GM18508 (cell line): Measurements from ENCODE around the gene AKT1S1.

Source experiments
- ATAC-seq: cut with Tn5 transposase; IDR thresholded peaks from one replicate; pipeline ENCODE4 v1.9.1; 2021; ENCODE audit warnings: moderate number of reproducible peaks; ENCODE audit not compliant: insufficient read depth, unreplicated experiment

Gene AKT1S1

GRCh38 chr19:49887037-49887664, 10.0 kb upstream of the AKT1S1 start:
- ATAC-seq = no peak

- no peak for ATAC-seq
Measured at GRCh38 chr19:49884760-49885159, 7.6 kb upstream of the AKT1S1 start.

GRCh38 chr19:49884109-49884508, 7.0 kb upstream of the AKT1S1 start:
- ATAC-seq = no peak

DNA sequence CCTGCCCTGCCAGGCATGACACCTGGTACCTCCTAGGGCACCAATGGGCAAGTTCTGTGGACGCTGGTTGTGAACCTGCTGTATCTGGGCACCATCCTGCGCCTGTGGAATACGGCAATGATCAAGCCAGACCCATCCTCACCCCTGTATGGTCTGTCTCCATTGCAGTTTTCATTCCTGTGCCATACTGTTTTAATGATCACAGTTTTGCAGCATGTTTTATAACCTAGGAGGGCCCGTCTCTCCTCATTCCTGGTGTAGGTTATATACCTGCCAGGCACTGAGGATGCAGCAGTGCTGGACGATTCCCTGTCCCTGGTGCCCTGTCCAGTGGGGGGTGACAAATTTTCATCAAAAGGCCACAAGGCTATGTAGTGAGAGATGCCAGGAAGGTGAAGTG, 5.9 kb upstream of the AKT1S1 start:
- no peak for ATAC-seq

- ATAC-seq = no peak
Measured at GRCh38 chr19:49882643-49883042, 5.5 kb upstream of the AKT1S1 start.

GRCh38 chr19:49881672-49882394, 4.7 kb upstream of the AKT1S1 start:
- ATAC-seq = no peak

- no peak for ATAC-seq
Measured at GRCh38 chr19:49881186-49881585, 4.0 kb upstream of the AKT1S1 start.

DNA sequence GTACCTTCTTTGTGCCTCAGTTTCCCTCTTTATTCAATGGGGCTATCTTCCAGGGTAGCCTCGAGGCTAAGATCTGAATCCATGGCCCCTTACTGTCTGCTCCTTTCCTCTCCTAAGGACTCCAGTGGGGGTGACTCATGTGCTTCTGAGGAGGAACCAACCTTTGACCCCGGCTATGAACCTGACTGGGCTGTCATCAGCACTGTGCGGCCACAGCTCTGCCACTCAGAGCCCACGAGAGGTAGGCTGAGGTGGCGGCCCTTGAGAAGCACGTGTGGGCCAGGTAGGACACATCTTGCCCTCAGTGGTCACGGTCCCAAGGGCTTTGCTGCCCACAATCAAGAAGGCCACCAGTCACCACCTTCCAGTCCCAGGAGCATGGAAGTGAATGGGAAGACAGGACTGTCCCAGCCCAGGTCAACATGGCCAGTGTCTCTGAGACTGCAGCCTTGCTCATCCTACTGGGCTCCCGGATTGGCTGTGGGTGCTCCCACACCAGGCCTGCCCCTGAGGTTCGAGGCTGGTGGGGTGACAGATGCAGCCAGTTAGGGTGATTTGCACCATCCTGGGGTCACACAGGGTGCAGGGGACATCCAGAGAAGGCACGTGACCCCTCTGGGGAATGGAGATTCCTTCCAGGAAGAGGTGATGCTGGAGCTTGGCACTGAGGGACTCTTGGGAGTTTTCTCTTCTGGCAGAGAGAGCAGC, 3.2 kb upstream of the AKT1S1 start:
- no peak for ATAC-seq

DNA sequence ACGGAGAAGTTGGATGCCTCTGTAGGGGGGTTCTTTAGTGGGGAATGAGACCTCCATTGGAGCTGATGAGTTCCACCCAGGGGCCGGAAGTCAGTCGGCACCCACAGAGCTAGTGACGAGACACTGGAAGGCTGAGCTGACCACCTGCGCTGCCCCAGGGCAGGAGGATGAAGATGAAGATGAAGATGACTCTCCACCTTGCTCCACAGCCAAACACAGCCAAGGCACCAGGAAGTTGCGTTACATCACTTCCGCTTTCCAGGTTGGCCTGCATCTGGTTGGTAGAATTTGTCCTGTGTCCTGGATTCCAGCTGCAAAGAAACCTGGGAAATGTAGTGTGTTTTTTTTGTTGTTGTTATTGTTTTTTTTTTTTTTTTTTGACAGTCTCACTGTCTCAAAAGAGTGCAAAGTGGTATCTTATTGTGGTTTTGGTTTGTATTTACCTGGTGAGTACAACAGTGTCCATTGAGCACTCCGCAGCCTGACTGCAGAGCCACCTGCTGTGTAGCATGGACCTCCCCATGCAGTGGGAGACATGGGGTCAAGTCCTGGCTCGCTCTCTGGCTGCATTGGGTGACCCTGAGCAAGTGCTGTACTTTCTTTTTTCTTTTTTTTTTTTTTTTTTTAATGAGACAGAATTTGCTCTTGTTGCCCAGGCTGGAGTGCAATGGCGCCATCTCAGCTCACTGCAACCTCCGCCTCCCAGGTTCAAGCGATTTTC, 2.2 kb upstream of the AKT1S1 start:
- ATAC-seq = no peak

DNA sequence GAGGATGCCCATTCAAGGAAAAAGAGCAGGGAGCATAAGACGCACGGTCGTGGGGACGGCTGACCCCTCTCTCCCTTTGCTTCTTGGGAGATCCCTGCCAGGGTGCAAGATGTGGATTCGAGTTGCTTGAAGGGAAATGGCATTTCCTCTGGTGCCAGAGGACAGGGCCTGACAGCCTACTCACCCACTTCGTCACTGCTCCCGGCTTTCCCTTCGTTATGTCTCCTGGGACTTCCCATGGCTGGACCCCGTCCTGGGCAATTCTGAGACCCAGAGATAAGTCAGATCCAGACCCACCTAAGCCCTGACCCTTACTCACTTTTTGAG, 1.6 kb upstream of the AKT1S1 start:
- no peak for ATAC-seq

DNA sequence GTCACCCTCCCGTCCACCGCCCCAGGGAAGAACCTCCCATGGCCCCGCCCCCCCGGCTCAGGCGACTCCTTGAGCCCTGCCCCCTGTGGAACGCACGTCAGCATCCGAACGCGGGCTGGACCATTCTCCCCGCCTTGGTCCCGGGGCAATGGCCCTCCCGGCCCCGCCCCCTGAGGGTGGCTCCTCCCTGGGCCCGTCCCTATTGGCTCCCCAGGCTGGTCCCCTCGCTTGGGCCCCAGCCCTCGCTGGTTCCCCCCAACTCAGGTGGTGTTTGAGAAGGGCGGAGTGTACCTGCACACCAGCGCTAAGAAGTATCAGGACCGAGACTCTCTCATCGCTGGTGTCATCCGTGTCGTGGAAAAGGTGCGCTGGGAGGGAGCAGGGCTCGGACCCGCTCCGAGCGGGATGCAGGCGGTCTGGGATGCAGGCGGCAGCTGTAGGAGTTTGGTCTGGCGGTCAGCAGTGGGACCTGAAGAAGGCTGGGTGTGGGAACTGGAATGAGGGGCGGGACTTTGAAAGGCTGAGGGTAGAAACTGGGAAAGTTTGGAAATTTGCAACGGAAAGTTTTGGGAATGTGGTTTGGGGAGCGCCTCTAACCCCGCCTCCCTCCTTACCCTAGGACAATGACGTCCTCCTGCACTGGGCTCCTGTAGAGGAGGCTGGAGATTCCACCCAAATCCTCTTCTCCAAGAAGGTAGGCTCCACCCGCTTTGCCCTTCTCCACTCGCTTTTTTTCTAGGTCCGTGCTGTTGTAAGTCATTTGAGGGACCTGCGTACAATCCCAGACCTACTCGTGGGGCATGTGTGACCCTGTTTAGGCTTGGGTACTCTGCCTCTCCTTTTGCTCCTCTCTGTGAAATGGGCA, 956 bp upstream of the AKT1S1 start:
- peak; percentile 21 for ATAC-seq

DNA sequence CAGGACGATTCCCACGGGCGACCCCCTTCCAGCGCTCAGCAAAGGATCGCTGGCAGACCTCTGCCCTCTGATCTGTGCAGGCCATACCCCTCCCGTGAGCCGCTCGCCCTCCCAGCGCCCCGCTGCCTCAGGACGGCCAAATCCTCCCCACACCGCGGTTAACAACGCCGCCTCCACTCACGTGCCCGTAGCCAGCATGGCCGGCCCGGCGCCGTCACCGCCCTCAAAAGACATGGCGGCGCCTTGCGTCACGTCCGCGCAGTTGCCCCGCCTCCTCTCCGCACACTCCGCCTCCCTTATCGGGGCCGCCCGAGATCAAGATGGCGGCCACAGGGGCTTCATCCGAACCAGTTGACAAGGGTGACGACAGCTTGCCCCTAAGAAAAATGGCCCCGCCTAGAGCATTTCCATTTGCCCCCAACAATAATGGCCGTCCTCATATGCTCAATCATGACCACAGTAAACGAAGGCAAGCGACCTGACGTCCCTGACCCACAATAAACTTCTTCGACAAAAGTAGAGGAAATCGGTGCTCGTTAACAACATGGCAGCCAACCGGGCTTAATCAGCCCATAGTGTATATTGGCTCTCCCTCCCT, 634 bp downstream of the AKT1S1 start:
- peak; percentile 24 for ATAC-seq

DNA sequence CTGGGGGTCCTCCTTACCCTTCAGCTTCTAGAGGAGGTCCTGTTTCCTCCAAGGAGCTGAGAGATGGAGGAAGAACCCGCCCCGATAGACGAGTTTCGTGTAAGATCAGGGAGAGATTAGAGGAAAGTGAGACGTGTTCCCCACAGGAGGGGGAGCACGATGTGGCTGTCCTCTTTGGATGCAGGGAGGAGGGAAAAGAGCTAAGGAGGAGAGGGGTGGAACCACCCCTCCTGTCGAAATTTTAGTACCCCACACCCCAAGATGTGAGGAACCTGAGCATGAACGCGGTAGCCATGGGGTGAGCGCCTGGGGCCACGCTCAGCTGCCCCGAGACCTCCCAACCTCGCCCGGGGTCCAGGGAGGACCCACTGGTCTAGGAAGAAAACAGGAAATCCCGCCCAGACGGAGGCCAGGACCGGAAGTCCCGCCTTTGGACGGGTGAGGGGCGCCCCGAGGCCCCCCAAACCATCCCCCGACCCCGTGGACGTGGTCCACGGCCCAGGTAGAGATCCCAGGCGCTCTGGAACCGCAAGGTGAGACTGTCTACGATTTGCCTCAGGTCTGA, 1.2 kb downstream of the AKT1S1 start:
- no peak for ATAC-seq

GRCh38 chr19:49875177-49875576, 2.0 kb downstream of the AKT1S1 start:
- ATAC-seq = no peak

DNA sequence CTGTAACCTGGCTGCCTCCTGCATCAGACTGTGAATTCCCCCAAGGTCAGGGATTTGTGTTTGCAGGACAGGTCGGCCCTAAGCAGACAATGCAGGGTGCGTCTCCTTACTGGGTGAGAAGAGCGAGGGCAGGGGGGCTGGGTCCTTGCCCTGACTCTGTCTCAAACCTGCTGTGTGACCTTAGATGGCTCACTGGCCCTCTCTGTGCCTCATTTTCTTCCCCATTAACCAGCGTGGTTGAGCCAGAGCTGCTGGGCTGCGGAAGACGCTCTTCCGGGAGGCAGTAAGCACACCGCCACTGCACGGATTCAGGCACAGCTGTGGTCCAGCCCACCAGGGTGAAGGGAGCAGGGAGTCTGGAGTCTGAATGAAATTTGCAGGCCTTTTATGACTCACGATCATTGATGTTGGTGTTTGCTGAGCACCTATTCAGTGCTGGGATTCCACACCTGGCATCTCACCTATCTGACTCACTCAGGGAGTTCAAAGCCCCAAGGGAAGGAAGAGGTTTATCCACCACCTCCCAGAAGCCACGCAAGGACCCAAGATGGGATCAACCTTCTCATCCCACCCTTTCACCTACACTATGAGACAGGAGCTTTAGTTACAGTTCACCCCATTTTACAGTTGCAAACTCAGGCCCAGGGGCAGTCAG, 2.5 kb downstream of the AKT1S1 start:
- ATAC-seq = no peak

DNA sequence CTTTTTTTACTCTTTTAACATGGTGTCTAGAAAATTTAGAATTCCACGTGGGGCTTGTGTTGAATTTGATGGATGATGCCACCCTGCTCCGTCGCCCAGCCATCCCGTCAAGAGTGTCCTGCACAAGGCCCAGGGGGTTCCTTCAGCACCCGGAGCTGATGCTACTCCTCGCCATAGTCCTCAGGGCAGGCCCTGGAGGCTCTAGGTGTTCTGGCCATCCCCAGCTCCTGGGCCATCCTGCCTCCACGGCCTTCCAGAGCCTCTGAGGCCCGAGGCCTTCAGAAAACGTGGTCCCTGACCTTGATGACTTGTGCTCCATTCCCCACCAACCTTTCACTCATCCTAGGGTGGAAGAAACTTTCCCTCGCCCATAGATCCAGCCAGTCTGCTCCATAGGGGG, 3.3 kb downstream of the AKT1S1 start:
- ATAC-seq = no peak

- ATAC-seq = no peak
Measured at GRCh38 chr19:49873129-49873521, 4.0 kb downstream of the AKT1S1 start.

DNA sequence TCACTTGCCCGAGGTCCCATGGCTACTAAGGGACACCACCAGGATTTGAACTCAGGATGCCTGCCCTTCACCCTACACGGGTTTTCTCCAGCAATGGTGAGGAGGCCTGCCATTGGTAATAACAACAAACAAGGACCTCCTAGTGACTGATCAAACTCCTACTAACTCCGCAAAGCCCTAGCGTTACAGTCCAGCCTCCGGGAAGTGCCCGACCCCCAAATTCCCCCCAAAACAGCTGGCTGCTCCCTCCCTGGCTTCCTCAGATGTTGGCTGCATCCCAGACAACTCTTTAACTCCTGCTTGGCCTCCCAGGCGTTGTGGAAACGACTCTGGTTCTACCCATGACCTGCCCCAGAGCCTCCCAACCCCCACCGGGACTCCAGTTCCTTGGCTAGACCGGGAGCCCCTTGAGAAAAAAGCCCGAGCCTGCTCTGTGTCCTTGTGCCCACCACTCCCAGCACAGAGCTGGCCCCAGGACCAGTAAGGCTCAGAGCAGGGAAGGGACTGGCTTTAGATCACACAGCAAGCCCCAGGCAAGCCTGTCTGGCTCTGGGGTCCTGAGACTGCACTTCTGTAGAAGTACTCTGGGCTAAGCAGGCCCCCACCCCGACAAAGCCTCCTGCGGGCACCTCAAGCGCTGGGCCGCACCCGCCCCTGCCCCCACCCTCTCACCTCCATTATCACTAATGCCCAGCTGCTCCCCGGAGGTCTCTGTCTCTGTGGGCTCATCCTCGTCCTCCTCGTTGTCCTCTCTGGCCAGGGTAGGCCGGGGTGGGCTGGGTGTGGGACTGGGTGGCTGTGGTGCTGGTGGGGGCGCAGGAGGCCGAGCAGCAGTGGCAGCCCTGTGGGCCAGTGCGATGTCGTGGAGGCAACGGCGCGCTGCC, 4.7 kb downstream of the AKT1S1 start:
- ATAC-seq = no peak
